Testis (tissue), 3 donors: Measurements from ENCODE around the gene ULK4. TPM values are rescaled to one million over a fixed set of nuclear protein-coding genes. Genes with fewer than 3 reads are reported as not detected.

Source experiments
- DNase-seq: peaks from one replicate; pipeline ENCODE4 v3.0.0-alpha.2; 2019
- H3K27ac ChIP-seq, 2 donors: fragments of 200-600 bp; sonication (generic); one replicate each; pipeline ENCODE4 v1.5.1; 2019
- H3K27me3 ChIP-seq: fragments of 200-600 bp; sonication (generic); one replicate; pipeline ENCODE4 v1.5.1; 2019
- H3K36me3 ChIP-seq: fragments of 200-600 bp; sonication (generic); one replicate; pipeline ENCODE4 v1.5.1; 2017; ENCODE audit warnings: low read depth; ENCODE audit errors: missing control alignments
- H3K4me1 ChIP-seq: fragments of 200-600 bp; sonication (generic); one replicate; pipeline ENCODE4 v1.5.1; 2019
- H3K4me3 ChIP-seq, 2 donors: fragments of 200-600 bp; sonication (generic); one replicate each; pipeline ENCODE4 v1.5.1; 2017 to 2019
- H3K9me3 ChIP-seq: fragments of 200-600 bp; sonication (generic); one replicate; pipeline ENCODE4 v1.5.1; 2017
- POLR2A ChIP-seq: fragments of 450-650 bp; IDR thresholded peaks from one replicate; pipeline ENCODE4 v1.6.1; 2017; ENCODE audit warnings: antibody characterized with exemption, mild to moderate bottlenecking, moderate library complexity
- WGBS, 2 donors: methylation state at CpG; one replicate each; pipeline ENCODE4 v1.1.5; 2018; 5-methylcytosine and 5-hydroxymethylcytosine counted together
- intact Hi-C: fragments of 100-400 bp; cut with DNase I; formaldehyde crosslinking; loops from one replicate; pipeline ENCODE4 v1.15.1; 2023; ENCODE audit warnings: low total_unique reads
- polyA plus RNA-seq: library from polyadenylated mRNA; stranded (reverse); fragments of 350-450 nt; fragmentation: Illumina TruSeq; extraction: RNeasy Lipid Tissue Mini Kit (QIAGEN cat#74804); gene quantifications from one replicate; pipeline ENCODE4 v1.2.3, GENCODE V29; 2014; ENCODE audit warnings: low read depth, low replicate concordance; ENCODE audit not compliant: insufficient read depth
- total RNA-seq, 2 donors: library from RNA; depleted of rRNA; stranded (reverse); fragments of >200 nt; gene quantifications; one replicate each; pipeline ENCODE4 v1.2.3, GENCODE V29; 2016
- TF ChIP-seq, protein P1 (sequence below), 3 experiments: fragments of 450-650 bp in 2 of 3; fragments of 200-600 bp in 1 of 3; sonication (generic) in 1 of 3; IDR thresholded peaks; one replicate each; pipeline ENCODE4 v1.5.1; 2016 to 2019; ENCODE audit warnings: antibody characterized with exemption in 3 of 3, mild to moderate bottlenecking in 2 of 3, moderate library complexity in 1 of 3

The ULK4 gene
- total and polyA plus RNA-seq, 3 donors from 2014 or later, result 45.7 to 91.6 (median 47.4) TPM

DNA sequence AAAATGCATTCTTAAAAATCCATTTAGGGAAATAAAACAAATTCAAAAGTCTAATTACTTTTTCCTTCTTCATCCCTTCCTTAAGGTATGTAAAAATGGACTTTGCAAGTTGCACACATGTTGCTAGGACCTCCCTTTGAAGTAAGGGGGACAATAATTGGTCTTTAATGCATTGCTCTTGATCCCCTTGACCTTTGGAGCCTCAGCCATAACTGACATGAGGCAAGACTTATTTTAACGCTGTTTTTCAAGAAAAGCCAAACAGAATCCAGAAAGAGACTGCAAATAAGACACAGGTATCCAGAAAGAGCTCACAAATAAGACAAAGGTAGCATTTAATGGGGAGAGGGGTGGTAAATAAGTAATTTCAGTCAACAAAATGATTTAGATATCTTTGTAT is 301.4 kb downstream of the ULK4 start:
- intact Hi-C loops, result no loop called here
- TF ChIP-seq, protein P1, sequence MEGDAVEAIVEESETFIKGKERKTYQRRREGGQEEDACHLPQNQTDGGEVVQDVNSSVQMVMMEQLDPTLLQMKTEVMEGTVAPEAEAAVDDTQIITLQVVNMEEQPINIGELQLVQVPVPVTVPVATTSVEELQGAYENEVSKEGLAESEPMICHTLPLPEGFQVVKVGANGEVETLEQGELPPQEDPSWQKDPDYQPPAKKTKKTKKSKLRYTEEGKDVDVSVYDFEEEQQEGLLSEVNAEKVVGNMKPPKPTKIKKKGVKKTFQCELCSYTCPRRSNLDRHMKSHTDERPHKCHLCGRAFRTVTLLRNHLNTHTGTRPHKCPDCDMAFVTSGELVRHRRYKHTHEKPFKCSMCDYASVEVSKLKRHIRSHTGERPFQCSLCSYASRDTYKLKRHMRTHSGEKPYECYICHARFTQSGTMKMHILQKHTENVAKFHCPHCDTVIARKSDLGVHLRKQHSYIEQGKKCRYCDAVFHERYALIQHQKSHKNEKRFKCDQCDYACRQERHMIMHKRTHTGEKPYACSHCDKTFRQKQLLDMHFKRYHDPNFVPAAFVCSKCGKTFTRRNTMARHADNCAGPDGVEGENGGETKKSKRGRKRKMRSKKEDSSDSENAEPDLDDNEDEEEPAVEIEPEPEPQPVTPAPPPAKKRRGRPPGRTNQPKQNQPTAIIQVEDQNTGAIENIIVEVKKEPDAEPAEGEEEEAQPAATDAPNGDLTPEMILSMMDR (IDR thresholded peaks at IDR 0.05), result no peak
- TF ChIP-seq POLR2A, result no peak
- Histone ChIP-seq H3K27ac (no peak overlapping the region), H3K27me3 (no peaks in the 10 kb centered on the region), H3K4me3 (no peak overlapping the region), H3K9me3 (no peaks in the 10 kb centered on the region), H3K36me3 (no peaks in the 10 kb centered on the region), H3K4me1 (no peaks in the 10 kb centered on the region)
- DNase-seq, result no peak
- WGBS, 2 donors, result 82 to 91% methylated on average over 1 of the region's 1 CpG

DNA sequence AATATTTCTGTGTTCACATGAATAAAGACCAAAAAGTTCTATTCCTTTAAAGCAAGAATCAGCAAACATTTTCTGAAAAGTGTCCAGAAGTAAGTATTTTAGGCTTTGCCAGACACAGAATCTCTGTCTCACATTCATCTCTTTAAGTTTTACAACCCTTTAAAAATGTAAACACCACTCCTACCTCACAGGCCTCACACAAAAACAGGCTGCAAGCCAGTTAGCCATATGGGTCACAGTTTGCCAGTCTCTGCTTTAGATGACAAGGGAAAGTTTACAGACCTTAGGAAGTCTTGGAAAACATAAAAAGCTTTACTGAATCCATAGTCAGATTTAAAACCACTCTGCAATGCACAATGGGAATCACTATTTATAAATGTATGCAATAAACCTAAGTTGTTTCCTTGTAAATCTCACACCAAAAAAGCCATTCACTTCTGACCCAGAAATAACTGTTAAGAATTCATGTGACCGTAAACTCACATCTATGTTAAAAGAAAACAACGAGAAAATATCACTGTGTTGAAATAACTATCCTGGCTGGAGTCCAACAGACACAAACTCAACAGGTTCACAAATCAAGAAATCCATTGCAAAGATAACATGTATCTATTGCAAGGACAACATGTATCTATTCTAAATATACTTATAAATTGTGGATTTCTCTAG is 308.2 kb downstream of the ULK4 start:
- no peak overlapping the region for H3K27ac ChIP-seq
- DNase-seq, result no peak
- TF ChIP-seq POLR2A, result no peak
- TF ChIP-seq, protein P1 (IDR thresholded peaks at IDR 0.05), result no peak
- peaks cover 7% of the 10 kb centered on the region for H3K4me1 ChIP-seq
- no peaks in the 10 kb centered on the region for H3K9me3 ChIP-seq
- intact Hi-C loops, result no loop called here
- H3K4me3 ChIP-seq, result no peak overlapping the region
- WGBS, 2 donors, result 26 to 44% methylated on average over 2 of the region's 2 CpGs
- H3K27me3 ChIP-seq, result no peaks in the 10 kb centered on the region
- no peaks in the 10 kb centered on the region for H3K36me3 ChIP-seq

DNA sequence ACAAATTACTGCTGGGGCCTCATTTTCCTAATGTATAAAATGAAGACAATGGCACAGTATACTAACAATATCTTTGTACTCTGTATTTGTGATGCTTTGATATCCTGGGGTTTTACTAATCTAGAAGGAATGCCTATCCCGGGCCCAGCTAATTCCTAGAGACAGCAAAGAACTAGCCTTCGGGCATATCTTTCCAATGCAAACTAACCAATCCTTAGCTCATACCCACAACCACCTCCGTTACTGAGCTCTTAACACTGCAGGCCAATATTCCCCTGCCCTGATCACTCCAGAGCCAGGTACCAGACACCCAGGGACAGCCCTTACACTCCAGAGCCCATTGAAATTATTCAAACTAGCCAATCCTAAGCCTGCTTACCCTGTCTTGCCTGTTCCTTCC is 309.0 kb downstream of the ULK4 start:
- H3K4me1 ChIP-seq, result peaks cover 7% of the 10 kb centered on the region
- no peak overlapping the region for H3K27ac ChIP-seq
- H3K27me3 ChIP-seq, result no peaks in the 10 kb centered on the region
- WGBS, 2 donors, result 89 to 92% methylated on average over 3 of the region's 3 CpGs
- H3K9me3 ChIP-seq, result no peaks in the 10 kb centered on the region
- no peak overlapping the region for H3K4me3 ChIP-seq
- H3K36me3 ChIP-seq, result no peaks in the 10 kb centered on the region
- TF ChIP-seq, protein P1 (IDR thresholded peaks at IDR 0.05), result no peak
- no peak for TF ChIP-seq POLR2A
- DNase-seq, result no peak
- intact Hi-C loops, result no loop called here

DNA sequence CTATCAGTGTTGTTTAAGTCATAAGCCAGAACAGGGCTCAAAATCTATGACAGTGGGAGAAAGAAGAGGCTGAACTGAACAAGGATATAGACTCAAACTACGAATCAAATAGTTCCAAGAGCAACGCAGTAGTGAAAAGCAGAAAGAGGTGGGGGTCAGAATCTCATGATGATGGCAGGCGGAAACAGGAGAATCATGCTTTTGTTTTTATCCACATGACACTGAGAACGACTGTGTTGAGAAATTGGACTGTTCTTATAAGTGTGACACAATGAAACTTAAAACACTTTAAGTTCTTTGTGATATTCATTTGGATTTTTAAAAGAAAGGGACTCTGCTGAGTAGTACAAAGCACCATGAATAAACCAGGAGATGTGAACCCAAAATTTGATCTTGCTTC is 309.4 kb downstream of the ULK4 start:
- no peaks in the 10 kb centered on the region for H3K27me3 ChIP-seq
- no peak overlapping the region for H3K4me3 ChIP-seq
- peaks cover 7% of the 10 kb centered on the region for H3K4me1 ChIP-seq
- intact Hi-C loops, result no loop called here
- H3K27ac ChIP-seq, result no peak overlapping the region
- no peaks in the 10 kb centered on the region for H3K36me3 ChIP-seq
- DNase-seq, result no peak
- TF ChIP-seq, protein P1 (IDR thresholded peaks at IDR 0.05), result no peak
- no peak for TF ChIP-seq POLR2A
- H3K9me3 ChIP-seq, result no peaks in the 10 kb centered on the region
- WGBS, 2 donors, result 91 to 93% methylated on average over 4 of the region's 4 CpGs

DNA sequence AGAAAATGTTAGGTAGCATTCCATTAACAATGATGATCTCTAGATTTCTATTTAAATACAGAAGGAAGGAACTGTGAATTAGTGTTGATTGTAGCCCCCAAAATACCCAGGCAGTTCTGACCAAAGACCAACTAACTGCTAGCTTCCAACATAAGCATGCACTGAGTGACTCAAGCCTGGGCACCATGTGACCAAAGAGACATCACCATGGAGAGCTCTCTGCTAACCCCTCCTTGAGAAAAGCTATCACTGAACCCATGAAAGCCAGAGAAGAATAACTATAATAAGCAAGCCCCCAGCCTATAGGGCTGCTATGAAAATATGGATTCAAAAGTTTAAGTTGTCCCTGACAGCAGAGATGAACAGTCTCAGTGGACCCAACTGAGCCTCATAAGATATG is 310.2 kb downstream of the ULK4 start:
- H3K27me3 ChIP-seq, result no peaks in the 10 kb centered on the region
- no peaks in the 10 kb centered on the region for H3K36me3 ChIP-seq
- DNase-seq, result no peak
- H3K9me3 ChIP-seq, result no peaks in the 10 kb centered on the region
- intact Hi-C loops, result no loop called here
- no peak overlapping the region for H3K4me3 ChIP-seq
- H3K4me1 ChIP-seq, result peaks cover 7% of the 10 kb centered on the region
- no peak overlapping the region for H3K27ac ChIP-seq
- no peak for TF ChIP-seq POLR2A
- TF ChIP-seq, protein P1 (IDR thresholded peaks at IDR 0.05), result no peak
